ENCODE data around the gene MAP3K8.

DNA sequence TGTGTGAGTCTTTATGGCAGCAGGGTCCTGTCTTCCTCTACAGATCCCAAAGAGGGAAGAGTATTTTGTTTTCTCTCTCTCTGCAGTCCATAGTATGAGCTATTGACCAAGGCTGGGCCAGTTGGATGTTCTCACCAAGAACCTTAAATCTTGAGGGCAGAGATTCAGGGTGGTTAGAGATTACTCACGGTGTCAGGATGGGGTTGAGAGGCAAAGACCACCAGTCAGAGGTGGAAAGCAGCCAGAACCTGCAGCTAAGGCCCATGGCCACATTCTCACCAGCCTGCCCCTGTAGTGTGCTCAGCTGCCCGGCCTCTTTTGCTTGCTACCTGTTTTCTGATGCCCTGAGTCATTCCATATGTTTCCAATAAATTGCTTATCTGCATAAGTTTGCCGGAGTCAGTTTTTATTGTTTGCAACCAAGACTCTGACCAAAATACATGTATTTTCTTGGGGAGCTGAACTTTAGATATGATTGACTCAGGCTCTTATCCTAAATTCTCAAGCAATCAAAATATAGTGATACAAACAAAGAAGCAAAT lies 67.0 kb downstream of the MAP3K8 start:
- TF ChIP-seq, protein P1, sequence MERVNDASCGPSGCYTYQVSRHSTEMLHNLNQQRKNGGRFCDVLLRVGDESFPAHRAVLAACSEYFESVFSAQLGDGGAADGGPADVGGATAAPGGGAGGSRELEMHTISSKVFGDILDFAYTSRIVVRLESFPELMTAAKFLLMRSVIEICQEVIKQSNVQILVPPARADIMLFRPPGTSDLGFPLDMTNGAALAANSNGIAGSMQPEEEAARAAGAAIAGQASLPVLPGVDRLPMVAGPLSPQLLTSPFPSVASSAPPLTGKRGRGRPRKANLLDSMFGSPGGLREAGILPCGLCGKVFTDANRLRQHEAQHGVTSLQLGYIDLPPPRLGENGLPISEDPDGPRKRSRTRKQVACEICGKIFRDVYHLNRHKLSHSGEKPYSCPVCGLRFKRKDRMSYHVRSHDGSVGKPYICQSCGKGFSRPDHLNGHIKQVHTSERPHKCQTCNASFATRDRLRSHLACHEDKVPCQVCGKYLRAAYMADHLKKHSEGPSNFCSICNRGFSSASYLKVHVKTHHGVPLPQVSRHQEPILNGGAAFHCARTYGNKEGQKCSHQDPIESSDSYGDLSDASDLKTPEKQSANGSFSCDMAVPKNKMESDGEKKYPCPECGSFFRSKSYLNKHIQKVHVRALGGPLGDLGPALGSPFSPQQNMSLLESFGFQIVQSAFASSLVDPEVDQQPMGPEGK (CRISPR knock-in tag; IDR thresholded peaks at IDR 0.05; ENCODE audit: borderline replicate concordance) = no peak
- TF ChIP-seq RARB (CRISPR knock-in tag; IDR thresholded peaks at IDR 0.05) = no peak
- TF ChIP-seq ZC3H10 (CRISPR knock-in tag; IDR thresholded peaks at IDR 0.05) = no peak
- TF ChIP-seq ISL1 (CRISPR knock-in tag; IDR thresholded peaks at IDR 0.05) = no peak
- TF ChIP-seq CSDC2 (CRISPR knock-in tag; IDR thresholded peaks at IDR 0.05) = no peak
- TF ChIP-seq GLIS3 (CRISPR knock-in tag; IDR thresholded peaks at IDR 0.05) = no peak
- TF ChIP-seq ZFP3 (CRISPR knock-in tag; IDR thresholded peaks at IDR 0.05) = no peak
- TF ChIP-seq OSR1 (CRISPR knock-in tag; IDR thresholded peaks at IDR 0.05) = no peak
- TF ChIP-seq TCF4 (CRISPR knock-in tag; IDR thresholded peaks at IDR 0.05; ENCODE audit: borderline replicate concordance) = no peak
- no peak for TF ChIP-seq PPARA (CRISPR knock-in tag; IDR thresholded peaks at IDR 0.05; ENCODE audit: borderline replicate concordance)
- TF ChIP-seq, protein P2, sequence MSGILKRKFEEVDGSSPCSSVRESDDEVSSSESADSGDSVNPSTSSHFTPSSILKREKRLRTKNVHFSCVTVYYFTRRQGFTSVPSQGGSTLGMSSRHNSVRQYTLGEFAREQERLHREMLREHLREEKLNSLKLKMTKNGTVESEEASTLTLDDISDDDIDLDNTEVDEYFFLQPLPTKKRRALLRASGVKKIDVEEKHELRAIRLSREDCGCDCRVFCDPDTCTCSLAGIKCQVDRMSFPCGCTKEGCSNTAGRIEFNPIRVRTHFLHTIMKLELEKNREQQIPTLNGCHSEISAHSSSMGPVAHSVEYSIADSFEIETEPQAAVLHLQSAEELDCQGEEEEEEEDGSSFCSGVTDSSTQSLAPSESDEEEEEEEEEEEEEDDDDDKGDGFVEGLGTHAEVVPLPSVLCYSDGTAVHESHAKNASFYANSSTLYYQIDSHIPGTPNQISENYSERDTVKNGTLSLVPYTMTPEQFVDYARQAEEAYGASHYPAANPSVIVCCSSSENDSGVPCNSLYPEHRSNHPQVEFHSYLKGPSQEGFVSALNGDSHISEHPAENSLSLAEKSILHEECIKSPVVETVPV (CRISPR knock-in tag; IDR thresholded peaks at IDR 0.05) = no peak

All from SK-N-SH treated with all-trans-retinoic acid at 6 μM for 48 hours (cell line).